HG03066 (cell line): ENCODE measurements around the gene DYNC1H1.

Source experiments
- ATAC-seq: cut with Tn5 transposase; IDR thresholded peaks from one replicate; pipeline ENCODE4 v1.9.1; 2021; ENCODE audit warnings: low read depth; ENCODE audit not compliant: unreplicated experiment

The DYNC1H1 gene

DNA sequence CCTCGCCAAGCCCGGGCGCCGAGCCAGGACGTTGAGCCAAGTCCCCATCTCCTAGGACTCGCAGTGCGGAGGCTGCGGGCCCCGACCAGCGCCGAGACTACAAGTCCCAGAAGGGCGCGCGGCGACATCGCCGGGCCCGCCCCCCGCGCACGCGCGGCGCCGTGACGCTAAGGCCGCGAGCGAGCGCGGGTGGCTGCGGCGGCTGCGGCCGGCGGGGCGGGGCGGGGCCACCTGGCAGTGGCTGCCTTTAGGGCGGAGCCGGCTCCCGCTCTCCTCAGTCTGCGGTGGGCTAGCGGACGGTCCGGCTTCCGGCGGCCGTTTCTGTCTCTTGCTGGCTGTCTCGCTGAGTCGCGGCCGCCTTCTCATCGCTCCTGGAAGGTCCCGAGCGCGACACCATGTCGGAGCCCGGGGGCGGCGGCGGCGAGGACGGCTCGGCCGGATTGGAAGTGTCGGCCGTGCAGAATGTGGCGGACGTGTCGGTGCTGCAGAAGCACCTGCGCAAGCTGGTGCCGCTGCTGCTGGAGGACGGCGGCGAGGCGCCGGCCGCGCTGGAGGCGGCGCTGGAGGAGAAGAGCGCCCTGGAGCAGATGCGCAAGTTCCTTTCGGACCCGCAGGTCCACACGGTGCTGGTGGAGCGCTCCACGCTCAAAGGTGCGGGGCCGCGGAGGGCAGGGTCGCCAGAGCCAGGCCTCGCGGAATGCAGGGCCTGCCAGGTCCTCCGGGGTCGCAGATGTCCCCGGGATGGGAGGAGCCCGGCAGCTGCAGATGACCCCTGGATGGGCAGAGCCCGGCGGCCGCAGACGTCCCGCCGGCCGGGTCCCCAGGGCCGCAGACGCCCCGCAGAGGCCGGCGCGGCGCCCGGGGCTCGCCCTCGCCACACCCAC lies at the start of gene DYNC1H1:
Gene DYNC1H1 (plus strand): TSS at position 277 of the 884 bp plus-strand sequence. CDS start 119 bp downstream, at position 396.
- peak; percentile 79 for ATAC-seq

DNA sequence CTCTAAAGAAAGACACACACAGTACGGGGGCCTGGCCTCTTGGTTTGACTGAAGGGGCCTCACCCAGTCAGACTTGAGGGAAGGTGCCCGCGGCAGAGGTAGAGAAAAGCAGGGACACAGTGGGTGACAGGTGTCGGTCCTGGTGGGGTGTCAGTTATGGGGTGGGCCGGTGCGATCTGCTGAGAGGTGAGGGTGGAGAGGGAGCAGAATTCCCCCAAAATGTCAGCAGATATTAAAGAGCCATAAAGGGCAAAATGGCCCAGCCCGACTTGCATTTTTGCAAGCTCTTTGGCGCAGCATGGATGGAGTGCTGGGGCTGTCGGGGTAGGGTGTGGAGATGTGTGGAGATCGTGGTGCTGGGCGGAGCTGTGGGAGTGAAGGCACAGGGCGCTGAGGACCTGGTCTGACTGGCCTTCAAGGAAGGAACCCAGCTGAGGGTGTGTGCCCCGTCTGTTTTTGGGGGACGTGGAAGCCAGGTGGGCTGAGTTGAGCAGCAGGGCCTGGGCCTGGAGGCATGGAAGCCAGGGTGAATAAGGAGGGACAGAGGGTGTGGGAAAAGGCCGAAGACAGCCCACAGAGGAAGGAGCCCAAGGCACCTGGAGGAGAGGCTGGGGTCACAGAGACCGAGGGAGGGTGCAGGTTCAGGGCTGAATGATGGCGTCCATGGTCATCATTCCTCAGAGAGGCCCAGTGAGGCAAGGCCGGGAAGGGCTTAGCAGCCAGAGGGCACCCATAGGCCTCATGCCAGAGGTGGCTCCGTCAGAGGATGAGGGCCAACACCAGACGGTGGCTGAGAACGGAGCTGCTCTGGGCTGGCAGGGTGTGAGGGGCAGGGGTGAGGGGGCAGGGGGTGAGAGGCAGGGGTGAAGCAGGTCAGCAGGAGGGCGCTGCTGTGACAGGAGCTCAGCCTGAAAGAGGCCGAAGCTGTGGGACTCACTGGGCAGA lies 48.2 kb upstream of the DYNC1H1 start:
- ATAC-seq: no peak

DNA sequence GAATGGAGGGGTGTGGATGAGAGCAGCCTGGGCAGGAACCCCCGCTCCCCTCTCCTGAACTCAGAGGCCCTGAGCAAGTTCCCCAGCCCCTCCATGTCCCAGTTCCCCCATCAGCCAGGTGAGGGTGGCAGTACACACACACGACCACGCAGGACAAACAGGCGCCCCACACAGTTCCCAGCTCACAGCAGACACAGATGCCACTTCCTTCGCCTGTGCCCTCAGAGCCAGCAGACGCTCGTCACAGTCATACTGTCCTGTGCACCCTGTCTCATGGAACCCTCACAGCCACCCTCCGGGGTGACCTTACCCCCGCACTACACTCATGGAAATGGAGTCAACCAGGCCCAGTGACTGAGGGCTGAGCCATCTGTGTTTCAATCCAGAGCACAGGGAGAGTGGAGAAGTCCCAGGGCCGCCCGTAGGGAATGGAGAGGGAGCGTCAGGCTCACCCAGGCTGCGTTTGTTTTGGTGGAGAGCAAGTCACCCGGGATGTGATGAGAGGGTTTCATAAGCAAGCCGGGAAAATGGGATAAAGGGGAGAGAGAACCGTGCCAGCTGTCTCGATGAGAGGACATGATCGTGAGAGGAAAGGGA lies 47.5 kb upstream of the DYNC1H1 start:
- ATAC-seq: no peak

DNA sequence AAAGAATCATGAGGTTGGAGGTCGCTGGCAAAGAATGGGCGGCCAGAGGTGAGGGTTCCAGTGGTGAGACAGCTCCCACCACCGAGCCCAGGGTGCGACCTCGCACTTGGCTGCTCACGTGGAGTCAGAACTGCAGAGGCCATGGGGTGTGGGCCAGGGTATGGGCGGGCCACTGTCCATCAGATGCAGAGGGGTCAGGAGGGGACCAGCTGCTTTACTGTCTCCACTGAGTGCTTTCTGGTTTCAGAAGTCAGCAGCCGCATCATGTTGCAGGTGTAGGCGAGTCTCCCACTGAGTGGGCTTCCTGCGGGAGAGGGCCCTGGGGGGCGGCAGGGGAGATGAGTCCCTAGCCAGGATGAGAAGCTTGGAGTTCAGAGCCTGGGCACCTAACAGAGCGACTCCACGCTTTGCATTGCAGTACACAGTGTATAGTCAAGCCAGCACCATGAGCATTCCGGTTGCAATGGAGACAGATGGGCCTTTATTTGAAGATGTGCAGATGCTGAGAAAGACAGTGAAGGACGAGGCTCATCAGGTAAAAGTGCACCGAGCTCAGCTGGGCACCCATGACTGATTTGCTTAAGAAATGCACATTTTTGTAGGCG lies 46.9 kb upstream of the DYNC1H1 start:
- no peak for ATAC-seq

DNA sequence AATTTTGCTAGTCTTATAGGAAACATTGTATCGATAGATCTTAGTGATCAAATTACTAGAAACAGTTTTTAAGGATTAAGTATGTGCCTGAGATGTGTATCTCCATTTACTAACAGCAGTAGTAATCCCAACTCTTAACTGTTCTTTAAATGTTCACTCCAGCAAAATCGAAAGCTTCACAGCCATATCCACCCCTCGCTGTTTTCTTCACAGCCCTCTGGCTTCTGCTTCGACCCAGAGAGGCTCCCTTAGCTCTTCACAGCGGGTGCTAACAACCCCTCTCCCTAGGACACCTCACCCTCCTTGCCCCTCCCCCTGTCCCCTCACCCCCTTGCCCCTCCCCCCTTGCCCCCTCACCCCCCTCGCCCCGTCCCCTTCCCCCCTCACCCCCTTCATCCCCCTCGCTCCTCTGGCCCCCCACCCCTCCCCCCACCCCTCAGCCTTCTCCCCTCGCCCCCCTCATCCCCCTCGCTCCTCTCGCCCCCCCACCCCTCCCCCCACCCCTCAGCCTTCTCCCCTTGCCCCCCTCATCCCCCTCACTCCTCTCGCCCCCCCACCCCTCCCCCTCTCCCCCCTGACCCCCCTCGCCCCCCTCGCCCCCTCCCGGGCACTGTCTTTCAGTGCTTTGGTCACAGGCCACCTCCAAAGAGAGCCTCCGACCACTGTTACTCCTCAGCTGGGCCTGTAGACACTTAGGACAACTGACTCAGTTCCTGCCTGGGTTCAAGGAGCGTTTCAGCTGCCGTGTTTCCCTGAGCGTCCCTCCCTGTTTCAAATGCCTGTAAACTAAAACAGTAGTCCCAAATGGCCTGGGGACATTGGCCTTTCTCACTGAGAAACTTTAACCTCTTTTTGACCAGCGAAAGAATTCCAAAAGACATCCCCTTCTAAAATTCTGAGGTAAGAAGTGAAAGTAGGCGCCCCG lies 46.0 kb upstream of the DYNC1H1 start:
- no peak for ATAC-seq

DNA sequence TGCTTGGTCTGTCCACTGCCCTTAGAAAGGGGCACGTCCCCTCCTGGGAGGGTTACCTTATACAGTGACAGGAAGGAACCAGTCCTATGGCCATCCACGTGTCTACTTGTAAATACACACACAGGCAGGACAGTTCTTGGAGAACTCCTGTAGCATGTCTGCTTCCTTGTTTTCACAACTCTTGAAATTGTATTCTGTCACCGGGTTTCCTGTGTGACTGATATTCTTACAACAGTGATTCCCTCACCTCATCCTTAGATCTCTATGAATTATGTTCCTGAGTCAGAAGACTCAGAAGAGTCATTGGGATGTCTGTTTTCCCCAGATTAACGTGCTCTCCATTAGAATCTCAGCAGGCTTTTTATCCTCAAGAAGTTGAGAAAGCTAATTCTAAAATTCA lies 44.1 kb upstream of the DYNC1H1 start:
- no peak for ATAC-seq

DNA sequence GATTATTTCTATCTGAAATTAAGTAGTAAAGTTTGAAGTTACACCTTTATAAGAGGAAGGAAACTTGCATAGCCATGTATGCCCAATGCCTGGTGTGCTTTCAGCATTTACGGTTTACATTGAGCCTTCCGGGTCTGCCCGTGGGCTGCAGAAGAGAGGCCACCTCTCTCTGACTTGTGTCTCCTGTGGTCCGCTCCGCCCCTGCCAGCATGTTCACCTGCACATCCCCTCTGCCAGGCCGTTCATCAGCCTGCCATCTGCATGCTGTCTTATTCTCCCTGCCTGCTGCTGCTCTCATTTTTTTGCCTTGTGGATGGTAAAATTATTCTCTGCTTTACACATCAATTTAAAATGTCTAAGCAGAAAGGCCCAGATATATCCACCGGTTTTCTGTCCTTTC lies 41.5 kb upstream of the DYNC1H1 start:
- no peak for ATAC-seq

DNA sequence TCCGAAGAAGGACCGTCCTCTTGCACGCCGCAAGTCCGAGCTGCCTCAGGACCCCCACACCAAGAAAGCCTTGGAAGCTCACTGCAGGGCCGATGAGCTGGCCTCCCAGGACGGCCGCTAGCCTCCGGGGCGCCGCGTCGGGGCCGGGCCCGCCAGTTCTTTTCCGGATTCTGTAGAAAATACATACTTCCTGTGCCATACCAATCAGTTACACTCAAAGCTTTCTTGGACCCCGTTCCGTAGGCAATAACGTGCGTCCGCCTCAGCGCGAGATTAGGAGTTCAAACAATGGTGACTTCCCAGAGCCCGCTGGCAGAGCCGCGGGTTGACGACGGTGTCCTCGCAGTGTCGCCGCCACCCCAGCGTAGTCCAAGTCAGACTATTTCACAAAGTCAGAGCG lies 39.2 kb upstream of the DYNC1H1 start:
- no peak for ATAC-seq

DNA sequence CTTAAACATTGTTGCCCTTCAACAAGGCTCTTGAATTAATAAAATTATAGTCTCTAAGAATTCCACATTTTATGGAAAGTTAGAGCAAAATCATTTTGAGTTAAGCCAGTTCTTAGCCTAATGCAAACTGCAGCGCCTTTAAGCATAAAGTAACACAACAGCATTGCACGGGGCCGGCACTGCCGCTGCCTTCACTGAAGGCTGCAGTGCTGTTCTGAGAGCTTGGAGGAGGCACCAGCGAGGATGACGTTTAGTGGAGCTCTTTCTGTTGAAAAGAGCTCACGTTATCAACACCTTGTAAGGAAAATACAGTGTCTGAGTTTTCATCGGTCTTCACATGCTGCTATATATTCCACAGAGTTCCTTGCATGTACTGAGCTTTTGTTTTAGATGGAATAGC lies 38.3 kb upstream of the DYNC1H1 start:
- ATAC-seq: no peak

DNA sequence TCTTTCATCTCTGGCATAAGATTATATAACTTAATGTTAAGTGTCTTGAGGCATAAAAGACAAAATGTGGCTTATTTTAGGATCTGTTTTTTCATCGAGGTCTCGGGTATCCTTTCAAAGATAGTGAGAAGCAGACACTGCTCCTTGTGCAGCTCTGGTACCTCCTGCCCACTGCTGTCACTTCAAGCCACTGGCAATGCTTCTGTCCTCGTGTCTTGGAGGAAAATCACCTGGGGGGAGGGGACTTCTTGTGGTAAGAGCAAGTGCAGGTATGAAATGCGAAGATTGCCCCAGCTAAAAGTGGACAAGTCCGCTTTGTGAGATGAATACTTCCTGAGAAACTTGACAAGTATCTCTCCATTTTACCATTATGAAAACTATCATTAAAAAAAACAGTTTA lies 37.8 kb upstream of the DYNC1H1 start:
- no peak for ATAC-seq

DNA sequence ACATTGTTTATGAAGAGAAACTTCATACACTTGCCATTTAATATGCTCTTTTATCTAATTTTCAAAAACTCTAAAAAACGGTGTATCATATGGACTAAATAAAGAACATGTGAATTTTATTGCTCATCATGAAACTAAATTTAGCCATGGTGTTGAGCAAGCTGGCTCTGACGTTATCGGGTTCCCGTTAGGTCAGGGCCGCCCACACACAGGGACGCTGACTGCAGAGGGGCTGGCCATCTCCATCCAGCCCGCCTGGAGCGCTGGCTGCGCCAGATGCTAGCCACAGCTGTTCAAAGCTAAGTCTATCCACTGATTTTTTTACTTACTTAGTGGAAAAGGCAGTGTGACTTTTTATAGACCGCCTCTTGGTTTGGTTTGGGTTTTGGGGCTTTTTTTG lies 36.5 kb upstream of the DYNC1H1 start:
- no peak for ATAC-seq

DNA sequence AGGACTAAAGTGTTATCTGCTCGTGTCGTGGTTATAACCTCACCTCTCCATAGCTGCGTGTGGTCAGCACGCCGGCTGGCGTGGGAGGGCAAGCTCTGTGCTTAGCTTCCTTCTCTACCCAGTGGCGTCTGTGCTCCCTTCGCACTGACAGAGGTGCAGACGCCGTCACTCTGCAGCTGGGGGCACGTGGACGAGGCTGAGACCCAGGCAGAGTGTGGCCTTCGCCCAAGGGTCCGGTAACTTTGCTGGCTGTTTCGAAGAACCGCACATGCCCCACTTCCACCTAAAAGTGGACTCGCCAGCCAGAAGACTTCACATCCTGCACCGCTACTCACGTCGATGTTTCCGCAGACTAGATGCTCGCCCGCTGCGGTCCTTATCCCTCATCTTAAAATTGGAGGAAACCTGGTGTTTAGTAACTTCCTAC lies 35.9 kb upstream of the DYNC1H1 start:
- no peak for ATAC-seq

DNA sequence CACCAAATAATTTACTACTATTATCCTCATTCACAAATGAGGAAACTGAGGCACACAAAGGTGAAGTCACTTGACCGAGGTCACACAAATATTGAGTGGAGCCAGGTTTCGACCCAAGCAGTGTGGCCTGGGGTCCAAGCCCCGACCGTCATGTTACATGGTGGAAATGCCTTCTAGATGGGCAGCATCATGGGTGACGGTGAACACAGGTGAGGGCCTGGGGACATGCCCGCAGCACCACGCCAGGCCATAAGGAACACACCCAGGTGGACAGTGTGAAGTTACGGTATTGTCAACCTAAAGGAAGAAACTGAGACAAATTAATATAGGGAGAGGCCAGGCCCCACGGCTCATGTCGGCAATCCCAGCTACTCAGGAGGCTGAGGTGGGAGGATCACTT lies 35.3 kb upstream of the DYNC1H1 start:
- ATAC-seq: no peak

DNA sequence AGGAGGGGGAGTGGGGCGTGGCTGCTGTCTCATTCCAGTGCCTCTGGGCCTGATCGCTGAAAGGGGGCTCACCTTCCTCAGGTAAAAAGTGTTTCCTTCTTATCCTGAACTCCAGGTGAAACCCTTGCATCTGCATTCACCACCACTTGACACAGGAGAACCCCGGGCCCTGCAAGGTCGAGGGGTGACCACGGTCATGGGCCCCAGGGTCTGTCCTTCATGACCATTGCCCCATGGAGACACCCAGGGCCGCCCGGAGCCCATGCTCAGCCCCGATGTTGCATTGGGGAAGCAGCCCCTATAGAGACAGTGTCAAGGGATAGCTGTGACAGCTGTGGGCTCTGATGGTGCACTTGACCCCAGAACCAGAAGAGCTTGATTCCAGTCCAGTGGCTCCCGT lies 34.4 kb upstream of the DYNC1H1 start:
- no peak for ATAC-seq

DNA sequence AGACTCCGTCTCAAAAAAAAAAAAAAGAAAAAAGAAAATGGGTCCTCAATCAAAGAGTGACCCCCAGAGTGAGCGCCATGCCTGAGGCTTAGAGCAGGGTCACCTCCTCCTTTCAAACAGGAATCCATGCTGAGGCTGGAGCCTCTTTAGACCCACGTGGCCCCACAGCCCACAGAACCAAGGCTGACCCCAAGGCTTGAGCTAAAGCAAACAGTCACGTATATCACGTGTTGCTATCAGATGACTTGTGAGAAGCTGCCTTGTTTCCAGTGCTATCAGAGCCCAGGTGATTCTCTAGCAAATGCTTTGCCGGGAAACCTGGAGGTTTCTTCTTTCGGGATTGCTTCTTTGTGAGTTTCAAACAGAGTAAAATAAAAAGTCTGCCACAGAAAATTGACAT lies 31.7 kb upstream of the DYNC1H1 start:
- no peak for ATAC-seq

DNA sequence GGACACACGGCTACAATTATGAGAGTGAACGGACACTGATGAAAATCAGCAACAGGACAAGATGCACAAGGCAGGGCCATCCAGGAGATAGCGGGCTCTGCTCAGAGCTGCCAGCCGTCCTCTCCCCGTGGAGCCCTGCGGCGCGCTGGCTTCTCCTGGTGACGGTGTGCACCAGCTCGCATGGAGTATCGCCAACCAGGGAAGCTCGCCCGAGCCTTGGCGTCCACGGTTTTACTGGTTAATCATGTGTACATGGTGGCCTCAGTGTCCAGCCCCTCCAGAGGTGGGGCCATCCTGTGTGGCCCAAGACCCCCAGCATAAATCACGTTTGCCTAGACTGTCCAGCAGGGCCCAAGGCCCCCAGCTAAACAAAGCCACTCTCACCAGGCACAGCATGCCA lies 31.2 kb upstream of the DYNC1H1 start:
- no peak for ATAC-seq

DNA sequence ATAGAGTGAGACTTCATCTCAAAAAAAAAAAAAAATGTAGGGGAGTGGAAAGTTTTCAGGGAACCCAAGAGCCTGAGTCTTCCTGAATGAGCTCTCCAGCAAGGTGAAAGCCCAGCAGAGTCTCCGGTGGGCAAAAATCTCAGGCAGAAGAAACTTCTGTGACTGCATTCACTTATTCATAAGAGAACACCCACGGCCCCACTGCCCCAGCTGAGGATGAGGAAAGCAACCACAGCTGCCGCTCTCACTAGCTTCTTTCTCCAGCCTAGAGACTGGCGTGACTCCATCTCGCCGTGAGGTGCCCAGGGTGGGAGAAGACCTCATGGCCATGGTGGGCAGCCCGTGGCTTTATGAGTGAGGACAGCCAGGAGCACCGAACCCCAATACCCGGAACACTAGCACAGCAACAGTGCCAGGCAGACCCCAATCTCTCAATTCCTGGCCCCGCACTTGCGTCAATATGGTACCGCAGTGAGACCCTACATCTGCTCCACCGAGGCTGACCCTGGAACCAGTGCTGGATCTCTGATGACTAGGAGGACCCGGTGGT lies 29.7 kb upstream of the DYNC1H1 start:
- ATAC-seq: no peak

DNA sequence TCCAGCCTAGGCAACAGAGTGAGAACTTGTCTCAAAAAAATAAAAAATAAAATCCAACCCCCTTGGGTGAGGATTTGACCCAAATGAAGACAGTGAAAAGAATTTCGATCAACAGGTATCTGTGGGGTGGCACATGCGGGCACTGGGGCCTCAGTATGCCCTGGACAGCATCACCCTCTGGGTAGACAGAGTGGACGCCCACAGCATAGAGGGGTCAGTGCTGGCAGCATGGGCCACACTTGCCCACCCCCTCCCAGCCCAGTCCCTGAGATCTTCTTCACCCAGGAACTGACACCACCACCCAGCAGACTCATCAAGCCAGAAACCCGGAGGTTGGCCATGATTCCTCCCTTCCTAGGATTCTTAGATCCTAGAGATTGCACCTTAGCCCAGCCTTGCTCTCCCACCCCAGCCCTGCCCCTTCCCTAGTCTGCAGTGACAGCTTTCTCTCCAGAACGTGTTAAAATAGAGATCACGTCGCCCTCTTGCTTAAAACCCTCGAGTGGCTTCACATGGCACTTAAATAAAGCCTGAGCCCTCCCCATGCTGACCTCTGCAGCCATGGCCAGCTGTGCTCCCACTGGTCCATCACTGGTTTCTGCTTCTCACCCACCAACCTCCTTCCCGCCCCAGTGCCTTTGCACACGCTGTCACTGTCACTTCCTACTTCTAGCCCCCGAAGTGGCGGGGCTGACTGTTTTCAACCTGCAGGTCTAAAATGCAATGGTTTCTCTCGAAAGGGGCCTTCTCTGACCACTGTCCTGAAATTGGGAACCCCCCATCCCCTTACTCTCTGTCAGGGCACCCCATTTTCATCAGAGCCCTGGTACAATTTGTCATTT lies 26.2 kb upstream of the DYNC1H1 start:
- no peak for ATAC-seq
